Activated CD4-positive, alpha-beta T cell treated with anti-CD3 and anti-CD28 coated beads, Interleukin-2, amount 10 ng/mL, durations not matched to agents 24 days and 14 days (primary cell): Measurements from ENCODE around the gene EPB41. TPM values are rescaled to one million over a fixed set of nuclear protein-coding genes. Genes with fewer than 3 reads are reported as not detected.
A peak's percentile ranks its signal among the peaks of the same experiment; 100 is the strongest.
"Not testable (repeated sequence)": the region's sequence is repeated elsewhere in the genome, so short reads cannot be mapped to it uniquely, and the experiment has no call there.

Experiments used
- DNase-seq: peaks from one replicate; pipeline ENCODE4 v3.0.0; 2022
- H3K27ac Mint-ChIP-seq: one replicate; pipeline ENCODE4 v1.8.0; 2022; ENCODE audit warnings: mild to moderate bottlenecking, mixed read lengths
- H3K27me3 Mint-ChIP-seq: one replicate; pipeline ENCODE4 v1.8.0; 2022; ENCODE audit warnings: mixed read lengths
- H3K36me3 Mint-ChIP-seq: one replicate; pipeline ENCODE4 v1.8.0; 2022; ENCODE audit warnings: low read depth, mild to moderate bottlenecking, mixed read lengths
- H3K4me1 Mint-ChIP-seq: one replicate; pipeline ENCODE4 v1.8.0; 2021; ENCODE audit warnings: mixed read lengths
- H3K4me3 Mint-ChIP-seq: one replicate; pipeline ENCODE4 v1.8.0; 2022; ENCODE audit warnings: mild to moderate bottlenecking, moderate library complexity, mixed read lengths
- H3K9me3 Mint-ChIP-seq: one replicate; pipeline ENCODE4 v1.8.0; 2021; ENCODE audit warnings: mixed read lengths
- intact Hi-C: fragments of 100-400 bp; cut with micrococcal nuclease; formaldehyde crosslinking; loops from one replicate; pipeline ENCODE4 v1.15.1; 2023
- total RNA-seq: library from RNA; stranded (reverse); gene quantifications from 2 replicates; pipeline ENCODE4 v1.2.3, GENCODE V29; 2022

EPB41 gene
- total RNA-seq = 79.1 and 79.7 TPM in 2 replicates

GRCh38 chr1:28914228-28915030 lies at the start of gene EPB41:
TSS of gene EPB41 (plus strand) at chr1:28914569. CDS start at chr1:28987438, 72,869 bp downstream.
- H3K36me3 Mint-ChIP-seq = peaks cover 15% of the 10 kb centered on the region
- no peaks in the 10 kb centered on the region for H3K27me3 Mint-ChIP-seq
- H3K9me3 Mint-ChIP-seq = no peaks in the 10 kb centered on the region
- H3K27ac Mint-ChIP-seq = peak within 1 kb of the TSS; percentile 97
- peaks cover 43% of the 10 kb centered on the region for H3K4me1 Mint-ChIP-seq
- DNase-seq = peak; percentile 98
- peak within 1 kb of the TSS; percentile 98 for H3K4me3 Mint-ChIP-seq
- intact Hi-C loops = loop anchor here (1.0 kb wide), 2 partner anchors 13 to 27 kb away; no protein-coding TSS in a partner anchor

GRCh38 chr1:28864695-28865094 lies 49.7 kb upstream of the EPB41 start:
- Mint-ChIP-seq H3K9me3 (no peaks in the 10 kb centered on the region), H3K27ac (no peak overlapping the region), H3K36me3 (no peaks in the 10 kb centered on the region), H3K27me3 (peaks cover 7% of the 10 kb centered on the region), H3K4me1 (no peaks in the 10 kb centered on the region), H3K4me3 (no peak overlapping the region)
- no peak for DNase-seq
- intact Hi-C loops = no loop called here

DNA sequence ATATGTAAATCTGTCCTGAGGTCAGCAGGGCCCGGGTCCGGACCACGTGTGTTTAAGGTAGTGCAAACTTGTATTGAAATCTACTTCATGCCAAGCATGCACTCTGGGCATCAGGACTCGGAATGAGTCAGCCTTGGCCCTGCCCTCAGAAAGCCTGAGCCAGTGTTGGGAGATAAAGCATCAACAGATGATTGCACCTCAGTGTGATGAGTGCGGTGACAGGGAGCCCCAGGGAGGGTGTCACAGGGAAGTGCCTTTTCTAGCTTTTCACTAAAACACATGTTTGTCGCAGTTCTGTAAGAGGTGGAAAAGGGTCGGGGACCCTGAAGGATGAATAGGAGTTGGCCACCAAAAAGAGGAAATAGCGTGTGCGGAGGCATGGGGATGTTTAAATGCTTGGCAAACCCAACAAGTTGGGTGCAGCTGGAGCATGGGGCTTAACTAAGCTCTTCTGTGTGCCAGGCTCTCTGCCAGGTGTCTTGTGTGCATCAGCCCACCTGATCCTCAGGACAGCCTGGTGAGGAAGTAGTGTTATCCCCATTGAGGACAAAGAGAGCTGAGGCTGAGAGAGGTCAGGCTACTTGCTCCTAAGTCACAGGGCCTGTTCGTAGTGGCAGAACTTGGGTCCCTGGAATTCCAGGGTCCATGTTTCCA lies 48.2 kb upstream of the EPB41 start:
- no peak for DNase-seq
- intact Hi-C loops = no loop called here
- no peaks in the 10 kb centered on the region for H3K9me3 Mint-ChIP-seq

DNA sequence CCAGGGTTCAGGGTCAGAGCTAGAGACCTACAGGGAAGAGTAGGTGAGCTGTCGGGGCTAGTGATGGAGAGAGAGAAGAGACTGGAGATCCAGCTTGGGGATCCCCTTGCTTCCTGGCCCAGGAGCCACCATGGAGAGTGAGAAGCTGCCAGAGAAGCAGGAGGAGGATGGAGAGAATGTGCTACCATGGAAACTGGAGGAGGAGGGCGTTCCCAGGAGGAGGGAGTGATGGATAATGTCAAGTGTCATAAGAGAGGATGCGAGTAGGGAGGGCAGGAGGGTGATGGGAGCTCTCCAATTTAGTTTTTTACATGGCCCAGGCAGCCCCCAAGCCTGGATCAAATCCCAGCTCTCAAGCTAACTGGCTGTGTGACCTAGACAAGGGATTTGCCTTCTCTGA lies 46.5 kb upstream of the EPB41 start:
- Mint-ChIP-seq H3K4me3 (no peak overlapping the region), H3K9me3 (no peaks in the 10 kb centered on the region), H3K4me1 (no peaks in the 10 kb centered on the region), H3K27ac (no peak overlapping the region), H3K27me3 (peaks cover 9% of the 10 kb centered on the region), H3K36me3 (no peaks in the 10 kb centered on the region)
- intact Hi-C loops = no loop called here
- DNase-seq = no peak

More for the DNA sequence above, 48.2 kb upstream of the EPB41 start:
- Mint-ChIP-seq H3K27me3 (peaks cover 7% of the 10 kb centered on the region), H3K36me3 (no peaks in the 10 kb centered on the region), H3K4me1 (no peaks in the 10 kb centered on the region), H3K4me3 (no peak overlapping the region), H3K27ac (no peak overlapping the region)

DNA sequence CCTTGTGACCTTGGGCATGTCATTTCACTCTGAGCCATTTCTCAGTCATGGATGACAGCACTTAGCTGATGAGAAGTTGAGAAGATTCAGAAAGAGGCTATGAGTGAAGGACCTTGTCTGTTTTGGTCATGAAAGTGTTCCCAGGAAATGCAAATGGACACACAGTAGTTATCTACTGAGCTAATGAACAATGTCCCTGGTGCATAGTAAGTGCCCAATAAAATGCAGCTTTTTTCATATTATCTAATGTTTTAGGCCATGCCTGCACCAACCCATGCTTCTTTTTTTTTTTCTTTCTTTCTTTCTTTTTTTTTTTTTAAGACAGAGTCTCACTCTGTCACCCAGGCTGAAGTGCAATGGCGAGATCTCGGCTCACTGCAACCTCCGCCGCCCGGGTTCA lies 44.4 kb upstream of the EPB41 start:
- H3K4me3 Mint-ChIP-seq = no peak overlapping the region
- intact Hi-C loops = no loop called here
- H3K4me1 Mint-ChIP-seq = no peaks in the 10 kb centered on the region
- no peaks in the 10 kb centered on the region for H3K36me3 Mint-ChIP-seq
- H3K27ac Mint-ChIP-seq = no peak overlapping the region
- no peaks in the 10 kb centered on the region for H3K9me3 Mint-ChIP-seq
- DNase-seq = no peak
- H3K27me3 Mint-ChIP-seq = peaks cover 12% of the 10 kb centered on the region

DNA sequence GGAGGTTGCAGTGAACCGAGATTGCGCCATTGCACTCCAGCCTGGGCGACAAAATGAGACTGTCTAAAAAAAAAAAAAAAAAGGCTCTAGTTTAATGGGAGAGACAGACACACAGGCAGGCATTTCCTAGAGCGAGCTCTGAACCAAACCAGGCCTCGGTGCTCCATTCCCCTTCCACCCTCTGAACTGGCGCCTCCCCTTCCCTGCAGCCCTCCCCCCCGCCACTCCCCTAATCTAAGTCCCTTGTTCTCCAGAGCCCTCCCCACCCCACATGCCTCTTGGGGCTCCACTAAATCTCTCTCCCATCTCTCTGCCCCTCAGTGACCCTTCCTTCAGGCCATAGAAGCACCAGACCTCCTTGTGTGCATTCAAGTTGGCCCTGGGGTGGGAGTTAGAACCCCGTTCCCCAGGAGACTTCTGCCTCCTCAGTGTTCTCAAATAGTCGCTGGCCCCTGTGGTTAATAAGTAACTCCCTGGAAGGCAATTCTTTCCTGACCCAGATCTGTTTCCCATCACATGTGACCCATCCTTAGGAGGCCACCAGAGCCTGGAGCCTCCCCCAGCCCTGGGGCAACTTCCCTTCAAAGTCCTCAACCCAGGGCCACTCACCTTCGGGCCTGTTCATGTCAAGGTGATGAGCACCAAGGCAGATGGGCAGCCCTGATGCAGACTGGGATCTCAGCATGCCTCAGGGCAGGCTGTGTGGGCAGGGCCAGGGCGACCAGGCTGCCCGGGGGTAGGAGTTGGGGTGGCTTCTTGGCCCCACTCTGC lies 42.6 kb upstream of the EPB41 start:
- Mint-ChIP-seq H3K27ac (no peak overlapping the region), H3K36me3 (no peaks in the 10 kb centered on the region), H3K9me3 (no peaks in the 10 kb centered on the region), H3K4me1 (no peaks in the 10 kb centered on the region), H3K4me3 (no peak overlapping the region), H3K27me3 (peaks cover 14% of the 10 kb centered on the region)
- intact Hi-C loops = no loop called here
- no peak for DNase-seq

DNA sequence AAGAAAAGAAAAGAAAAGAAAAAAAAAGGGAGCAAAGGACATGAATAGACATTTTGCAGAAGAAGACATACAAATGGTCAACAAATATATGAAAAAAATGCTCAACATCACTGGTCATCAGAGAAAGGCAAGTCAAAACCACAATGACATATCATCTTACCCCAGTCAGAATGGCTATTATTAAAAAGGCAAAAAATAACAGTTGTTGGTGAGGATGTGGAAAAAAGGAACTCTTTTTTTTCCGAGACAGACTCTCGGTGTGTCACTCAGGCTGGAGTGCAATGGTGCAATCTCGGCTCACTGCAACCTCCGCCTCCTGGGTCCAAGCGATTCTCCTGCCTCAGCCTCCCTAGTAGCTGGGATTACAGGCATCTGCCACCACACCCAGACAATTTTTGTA lies 39.2 kb upstream of the EPB41 start:
- intact Hi-C loops, H3K9me3 Mint-ChIP-seq, H3K27ac Mint-ChIP-seq, H3K4me3 Mint-ChIP-seq, H3K36me3 Mint-ChIP-seq, DNase-seq, H3K4me1 Mint-ChIP-seq: not testable (repeated sequence)
- peaks cover 16% of the 10 kb centered on the region for H3K27me3 Mint-ChIP-seq

GRCh38 chr1:28877132-28877781 lies 37.1 kb upstream of the EPB41 start:
- Mint-ChIP-seq H3K4me1 (peaks cover 10% of the 10 kb centered on the region), H3K36me3 (no peaks in the 10 kb centered on the region), H3K27ac (no peak overlapping the region), H3K27me3 (peaks cover 15% of the 10 kb centered on the region), H3K4me3 (no peak overlapping the region), H3K9me3 (no peaks in the 10 kb centered on the region)
- intact Hi-C loops = loop anchor here (1.0 to 2.0 kb wide), 4 partner anchors 92 to 358 kb away; partner anchors contain the start of gene RNU11
- peak; percentile 93 for DNase-seq

DNA sequence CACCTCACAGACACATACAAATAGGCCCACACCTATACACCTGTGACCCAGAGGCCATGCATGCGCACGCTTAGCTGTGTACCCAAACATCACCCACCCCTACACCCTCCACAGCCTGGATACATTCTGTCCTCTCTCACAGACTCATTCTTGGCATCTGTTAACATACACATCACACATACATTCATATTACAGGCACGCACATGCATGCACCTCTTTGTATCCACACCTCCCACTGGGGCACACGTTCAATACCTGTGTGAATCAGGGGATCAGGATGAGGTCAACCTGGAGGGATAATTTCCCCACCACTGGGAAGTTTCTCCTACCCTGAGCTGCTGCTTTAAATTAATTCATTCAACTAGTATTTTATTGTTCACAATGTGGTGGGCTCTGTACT lies 35.6 kb upstream of the EPB41 start:
- no peaks in the 10 kb centered on the region for H3K9me3 Mint-ChIP-seq
- intact Hi-C loops = no loop called here
- peaks cover 12% of the 10 kb centered on the region for H3K27me3 Mint-ChIP-seq
- H3K4me1 Mint-ChIP-seq = peaks cover 10% of the 10 kb centered on the region
- no peaks in the 10 kb centered on the region for H3K36me3 Mint-ChIP-seq
- no peak overlapping the region for H3K4me3 Mint-ChIP-seq
- no peak overlapping the region for H3K27ac Mint-ChIP-seq
- no peak for DNase-seq

- peaks cover under 1% of the 10 kb centered on the region for H3K27me3 Mint-ChIP-seq
- no peak overlapping the region for H3K4me3 Mint-ChIP-seq
- intact Hi-C loops = loop anchor here (1.0 kb wide), 2 partner anchors 152 to 320 kb away; no protein-coding TSS in a partner anchor
- no peaks in the 10 kb centered on the region for H3K36me3 Mint-ChIP-seq
- DNase-seq = peak; percentile 94
- peaks cover 34% of the 10 kb centered on the region for H3K4me1 Mint-ChIP-seq
- no peaks in the 10 kb centered on the region for H3K9me3 Mint-ChIP-seq
- peak overlapping the region; percentile 8 for H3K27ac Mint-ChIP-seq
Observed at GRCh38 chr1:28882009-28882628, 32.2 kb upstream of the EPB41 start.

DNA sequence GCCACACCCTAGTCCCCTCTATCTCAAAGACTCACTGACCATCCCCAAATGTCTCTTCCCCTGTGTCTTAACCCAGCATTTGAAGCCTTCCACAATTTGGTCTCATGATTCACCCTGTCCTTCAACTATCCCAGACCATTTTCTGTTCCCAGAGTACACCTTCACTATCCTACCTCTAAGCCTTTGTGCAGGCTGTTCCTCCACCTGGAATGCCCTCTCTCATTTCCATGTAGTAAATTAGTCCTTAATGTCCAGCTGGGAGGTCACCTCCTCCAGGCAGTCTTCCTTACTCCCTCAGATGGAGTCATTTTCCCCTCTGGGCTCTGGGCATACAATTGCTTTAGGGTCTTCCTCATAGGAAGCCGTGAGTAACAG lies 31.1 kb upstream of the EPB41 start:
- no peak for DNase-seq
- Mint-ChIP-seq H3K4me1 (peaks cover 34% of the 10 kb centered on the region), H3K4me3 (no peak overlapping the region), H3K27ac (no peak overlapping the region), H3K27me3 (no peaks in the 10 kb centered on the region), H3K9me3 (no peaks in the 10 kb centered on the region), H3K36me3 (peaks cover 2% of the 10 kb centered on the region)
- intact Hi-C loops = no loop called here

GRCh38 chr1:28885472-28885877 lies 28.9 kb upstream of the EPB41 start:
- Mint-ChIP-seq H3K36me3 (peaks cover 3% of the 10 kb centered on the region), H3K4me3 (peak overlapping the region; percentile 10), H3K27ac (peak overlapping the region; percentile 92), H3K9me3 (no peaks in the 10 kb centered on the region), H3K27me3 (no peaks in the 10 kb centered on the region), H3K4me1 (peaks cover 49% of the 10 kb centered on the region)
- DNase-seq = peak; percentile 71
- intact Hi-C loops = loop anchor here (1.0 to 5.0 kb wide), 4 partner anchors 42 to 296 kb away; partner anchors contain the start of gene SRSF4
